Thyroid gland (tissue), 4 donors: ENCODE measurements around the gene SPATA2L. TPM values are rescaled to one million over a fixed set of nuclear protein-coding genes. Genes with fewer than 3 reads are reported as not detected.
"Not testable (repeated sequence)": the region's sequence is repeated elsewhere in the genome, so short reads cannot be mapped to it uniquely, and the experiment has no call there.

ENCODE experiments used
- DNase-seq, 2 donors: peaks; one replicate each; pipeline ENCODE4 v3.0.0-alpha.2; 2019
- H3K27ac ChIP-seq, 3 donors: fragments of 200-600 bp; sonication (generic); 1 replicate in 2 of 3; 2 replicates in 1 of 3; pipeline ENCODE4 v1.5.1; 2016 to 2019; ENCODE audit warnings: mild to moderate bottlenecking in 1 of 3, moderate library complexity in 1 of 3
- H3K27me3 ChIP-seq: fragments of 200-600 bp; sonication (generic); one replicate; pipeline ENCODE4 v1.5.1; 2019
- H3K36me3 ChIP-seq, 2 donors: fragments of 200-600 bp; sonication (generic); one replicate each; pipeline ENCODE4 v1.5.1; 2016 to 2019
- H3K4me1 ChIP-seq, 2 donors: fragments of 200-600 bp; sonication (generic); one replicate each; pipeline ENCODE4 v1.5.1; 2017 to 2019
- H3K4me3 ChIP-seq, 3 donors: fragments of 200-600 bp; sonication (generic); replicated peaks in 1 of 3; 1 replicate in 2 of 3; 2 replicates in 1 of 3; pipeline ENCODE4 v1.5.1; 2016; ENCODE audit warnings: mild to moderate bottlenecking in 1 of 3
- H3K9me3 ChIP-seq: fragments of 200-600 bp; sonication (generic); one replicate; pipeline ENCODE4 v1.5.1; 2017
- CTCF ChIP-seq, 6 experiments: fragments of 200-600 bp in 3 of 6; fragments of 450-650 bp in 3 of 6; sonication (generic) in 3 of 6; IDR thresholded peaks; one replicate each; pipeline ENCODE4 v1.5.1; 2016 to 2019; ENCODE audit warnings: antibody characterized with exemption in 6 of 6, mild to moderate bottlenecking in 2 of 6, inconsistent platforms in 1 of 6, moderate library complexity in 1 of 6
- POLR2A ChIP-seq, 2 donors: fragments of 450-650 bp; IDR thresholded peaks; one replicate each; pipeline ENCODE4 v1.6.1; 2017; ENCODE audit warnings: antibody characterized with exemption in 2 of 2, mild to moderate bottlenecking in 2 of 2, moderate library complexity in 1 of 2
- WGBS, 2 donors: methylation state at CpG; one replicate each; pipeline ENCODE4 v1.1.5; 2017; 5-methylcytosine and 5-hydroxymethylcytosine counted together
- intact Hi-C: fragments of 100-400 bp; cut with DNase I; formaldehyde crosslinking; loops from one replicate; pipeline ENCODE4 v1.15.1; 2023
- total RNA-seq, 4 donors: library from RNA; depleted of rRNA; stranded (reverse); fragments of >200 nt; gene quantifications; one replicate each; pipeline ENCODE4 v1.2.3, GENCODE V29; 2016

SPATA2L gene
- total RNA-seq, 4 donors from 2014 or later = 22.4 to 31.9 (median 27.7) TPM

DNA sequence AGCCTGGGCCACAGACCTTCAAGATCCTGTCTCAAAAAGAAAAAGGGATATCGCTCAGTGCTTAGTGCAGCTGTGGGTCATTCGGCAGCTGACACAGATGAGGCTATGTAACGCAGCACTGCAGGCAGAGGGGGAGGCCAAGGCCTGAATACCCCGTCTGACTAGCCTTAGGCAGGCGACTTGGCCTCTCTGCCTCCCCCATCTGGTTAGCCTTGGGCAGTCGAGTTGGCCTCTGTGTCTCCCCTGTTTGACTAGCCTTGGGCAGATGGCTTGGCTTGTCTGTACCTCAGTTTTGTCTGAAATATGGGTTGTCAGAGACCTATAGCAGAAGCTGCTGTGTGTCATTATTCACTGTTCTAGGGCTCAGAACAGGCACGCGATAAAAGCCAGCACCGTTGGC lies 33.9 kb downstream of the SPATA2L start:
- Histone ChIP-seq H3K9me3 (no peaks in the 10 kb centered on the region), H3K4me3 (no peak overlapping the region), H3K27me3 (no peaks in the 10 kb centered on the region), H3K36me3 (no peaks in the 10 kb centered on the region), H3K4me1 (peaks cover 4 to 7% of the 10 kb centered on the region in 2 donors), H3K27ac (no peak overlapping the region)
- TF ChIP-seq POLR2A (IDR thresholded peaks at IDR 0.05) = no peak
- no peak for TF ChIP-seq CTCF (IDR thresholded peaks at IDR 0.05)
- intact Hi-C loops = no loop called here
- no peak for DNase-seq
- 73 to 93% methylated on average over 5 to 6 of the region's 9 CpGs for WGBS, 2 donors

DNA sequence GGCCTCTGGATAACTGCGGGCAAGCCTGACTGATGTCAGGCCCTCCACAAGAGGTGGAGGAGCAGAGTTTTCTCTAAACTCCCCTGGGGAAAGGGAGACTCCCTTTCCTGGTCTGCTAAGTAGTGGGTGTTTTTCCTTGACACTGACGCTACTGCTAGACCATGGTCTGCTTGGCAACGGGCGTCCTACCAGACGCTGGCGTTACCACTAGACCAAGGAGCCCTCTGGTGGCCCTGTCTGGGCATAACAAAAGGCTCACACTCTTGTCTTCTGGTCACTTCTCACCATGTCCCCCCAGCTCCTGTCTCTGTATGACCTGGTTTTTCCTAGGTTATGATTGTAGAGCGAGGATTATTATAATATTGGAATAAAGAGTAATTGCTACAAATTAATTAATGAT lies 34.5 kb downstream of the SPATA2L start:
- 53 to 61% methylated on average over 7 of the region's 7 CpGs for WGBS, 2 donors
- H3K9me3 ChIP-seq, H3K4me1 ChIP-seq, H3K27ac ChIP-seq, H3K36me3 ChIP-seq, intact Hi-C loops, H3K27me3 ChIP-seq, H3K4me3 ChIP-seq: not testable (repeated sequence)
- peak; percentile 37 to 49 for DNase-seq
- TF ChIP-seq CTCF (IDR thresholded peaks at IDR 0.05) = peak in 1 of 6 experiments; percentile 36

GRCh38 chr16:89664238-89664637 lies 37.3 kb downstream of the SPATA2L start:
- H3K27ac ChIP-seq, H3K4me3 ChIP-seq, H3K27me3 ChIP-seq, H3K4me1 ChIP-seq, H3K36me3 ChIP-seq, DNase-seq, H3K9me3 ChIP-seq, intact Hi-C loops: not testable (repeated sequence)
- 91 to 95% methylated on average over 11 of the region's 11 CpGs for whole genome bisulfite sequencing, 2 donors

DNA sequence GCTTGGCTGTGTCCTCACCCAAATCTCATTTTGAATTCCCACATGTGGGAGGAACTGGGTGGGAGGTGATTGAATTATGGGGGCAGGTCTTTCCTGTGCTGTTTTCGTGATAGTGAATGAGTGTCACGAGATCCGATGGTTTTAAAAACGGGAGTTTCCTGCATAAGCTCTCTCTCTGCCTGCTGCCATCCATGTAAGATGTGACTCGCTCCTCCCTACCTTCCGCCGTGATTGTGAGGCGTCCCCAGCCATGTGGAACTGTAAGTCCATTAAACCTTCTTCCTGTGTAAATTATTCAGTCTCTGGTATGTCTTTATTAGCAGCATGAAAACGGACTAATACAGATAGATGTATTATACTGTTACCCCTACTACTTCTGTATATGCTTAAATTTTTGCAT lies 40.3 kb downstream of the SPATA2L start:
- Histone ChIP-seq H3K36me3 (no peaks in the 10 kb centered on the region), H3K9me3 (no peaks in the 10 kb centered on the region), H3K27ac (no peak overlapping the region), H3K4me3 (no peak overlapping the region), H3K4me1 (peaks cover 8 to 14% of the 10 kb centered on the region in 2 donors), H3K27me3 (no peaks in the 10 kb centered on the region)
- WGBS, 2 donors = 97% methylated on average over 9 of the region's 9 CpGs
- intact Hi-C loops = no loop called here
- TF ChIP-seq POLR2A (IDR thresholded peaks at IDR 0.05) = no peak
- TF ChIP-seq CTCF (IDR thresholded peaks at IDR 0.05) = no peak
- no peak for DNase-seq

- Histone ChIP-seq H3K27ac (no peak overlapping the region), H3K36me3 (no peaks in the 10 kb centered on the region), H3K4me3 (no peak overlapping the region), H3K4me1 (peaks cover 8 to 15% of the 10 kb centered on the region in 2 donors), H3K27me3 (no peaks in the 10 kb centered on the region), H3K9me3 (no peaks in the 10 kb centered on the region)
- 87 to 97% methylated on average over 6 to 7 of the region's 7 CpGs for WGBS, 2 donors
- DNase-seq = no peak
- intact Hi-C loops = no loop called here
- TF ChIP-seq POLR2A (IDR thresholded peaks at IDR 0.05) (no peak), CTCF (IDR thresholded peaks at IDR 0.05) (no peak)
Observed at GRCh38 chr16:89660146-89660545, 41.4 kb downstream of the SPATA2L start.
